Neural progenitor cell (in vitro differentiated cells): Measurements from ENCODE around the gene SCG5. TPM values are rescaled to one million over a fixed set of nuclear protein-coding genes. Genes with fewer than 3 reads are reported as not detected.
"Not testable (repeated sequence)": the region's sequence is repeated elsewhere in the genome, so short reads cannot be mapped to it uniquely, and the experiment has no call there.

Experiments
- DNase-seq: peaks from one replicate; pipeline ENCODE4 v3.0.0-alpha.2; 2016; ENCODE audit warnings: low spot score
- H2AFZ ChIP-seq: fragments of 200-600 bp; sonication (generic); replicated peaks from 2 replicates; pipeline ENCODE4 v1.6.1; 2016; ENCODE audit warnings: antibody characterized with exemption
- H3F3A ChIP-seq: fragments of 200-600 bp; sonication (generic); 2 replicates; pipeline ENCODE4 v1.6.1; 2016; ENCODE audit warnings: antibody characterized with exemption, low read depth
- H3K27ac ChIP-seq: fragments of 200-600 bp; sonication (generic); 2 replicates; pipeline ENCODE4 v1.5.1; 2016; ENCODE audit warnings: mild to moderate bottlenecking
- H3K27me3 ChIP-seq: fragments of 200-600 bp; sonication (generic); 2 replicates; pipeline ENCODE4 v1.6.1; 2016; ENCODE audit warnings: mild to moderate bottlenecking, moderate library complexity
- H3K36me3 ChIP-seq: fragments of 200-600 bp; sonication (generic); 2 replicates; pipeline ENCODE4 v1.5.1; 2016
- H3K4me1 ChIP-seq: fragments of 200-600 bp; sonication (generic); 2 replicates; pipeline ENCODE4 v1.6.1; 2016; ENCODE audit warnings: mixed run types
- H3K4me2 ChIP-seq: fragments of 200-600 bp; sonication (generic); 2 replicates; pipeline ENCODE4 v1.6.1; 2016
- H3K4me3 ChIP-seq: fragments of 200-600 bp; sonication (generic); 2 replicates; pipeline ENCODE4 v1.5.1; 2016
- H3K79me2 ChIP-seq: fragments of 200-600 bp; sonication (generic); 2 replicates; pipeline ENCODE4 v1.6.1; 2016; ENCODE audit warnings: low read depth
- H3K9ac ChIP-seq: fragments of 200-600 bp; sonication (generic); 2 replicates; pipeline ENCODE4 v1.6.1; 2016
- H3K9me3 ChIP-seq: fragments of 200-600 bp; sonication (generic); 2 replicates; pipeline ENCODE4 v1.5.1; 2016; ENCODE audit warnings: low read depth
- H4K20me1 ChIP-seq: fragments of 200-600 bp; sonication (generic); 2 replicates; pipeline ENCODE4 v1.6.1; 2016; ENCODE audit warnings: low read depth
- H3K27ac Mint-ChIP-seq: 3 replicates; pipeline ENCODE4 v1.8.0; 2021; ENCODE audit warnings: mixed read lengths
- H3K27me3 Mint-ChIP-seq: 2 replicates; pipeline ENCODE4 v1.8.0; 2022; ENCODE audit warnings: low read depth, mild to moderate bottlenecking, inconsistent platforms, moderate library complexity, mixed read lengths; ENCODE audit not compliant: insufficient read depth
- H3K36me3 Mint-ChIP-seq: 3 replicates; pipeline ENCODE4 v1.8.0; 2021; ENCODE audit warnings: mixed read lengths
- H3K4me1 Mint-ChIP-seq: 3 replicates; pipeline ENCODE4 v1.8.0; 2021; ENCODE audit warnings: mixed read lengths
- H3K4me3 Mint-ChIP-seq: 3 replicates; pipeline ENCODE4 v1.8.0; 2021; ENCODE audit warnings: mild to moderate bottlenecking, moderate library complexity, mixed read lengths
- H3K9me3 Mint-ChIP-seq: 3 replicates; pipeline ENCODE4 v1.8.0; 2020; ENCODE audit warnings: mixed read lengths
- CTCF ChIP-seq: fragments of 200-600 bp; sonication (generic); IDR thresholded peaks from 2 replicates; pipeline ENCODE4 v1.5.1; 2017; ENCODE audit warnings: antibody characterized with exemption, mild to moderate bottlenecking
- EZH2 ChIP-seq: fragments of 200-600 bp; sonication (generic); IDR thresholded peaks from 2 replicates; pipeline ENCODE4 v1.6.1; 2017; ENCODE audit warnings: antibody characterized with exemption, mild to moderate bottlenecking, moderate library complexity
- EZH2phosphoT487 ChIP-seq: fragments of 200-600 bp; sonication (generic); IDR thresholded peaks from 2 replicates; pipeline ENCODE4 v1.6.1; 2017; ENCODE audit warnings: antibody characterized with exemption
- total RNA-seq: library from RNA; depleted of rRNA; stranded (reverse); fragments of >200 nt; gene quantifications from 2 replicates; pipeline ENCODE4 v1.2.3, GENCODE V29; 2015; ENCODE audit warnings: low replicate concordance

SCG5 gene
- total RNA-seq, 1 donor from 2014 or later, result 101 TPM

- not testable (repeated sequence) for H3K27ac ChIP-seq
- peak; percentile 26 for DNase-seq
Observed at GRCh38 chr15:32615871-32616426, 25.6 kb upstream of the SCG5 start.

GRCh38 chr15:32636410-32636809 lies 5.1 kb upstream of the SCG5 start:
- H3K4me1 ChIP-seq, result no peaks in the 10 kb centered on the region

More at GRCh38 chr15:32615871-32616426, 25.6 kb upstream of the SCG5 start:
- not testable (repeated sequence) for H3K27me3 Mint-ChIP-seq, H3K9me3 ChIP-seq, H3K4me1 ChIP-seq, H3K36me3 ChIP-seq, H3K36me3 Mint-ChIP-seq, H3K27me3 ChIP-seq, H3K9me3 Mint-ChIP-seq, H4K20me1 ChIP-seq, H3F3A ChIP-seq
- H3K4me1 Mint-ChIP-seq, result peaks cover 14% of the 10 kb centered on the region
- Histone ChIP-seq H3K4me2 (peak overlapping the region; percentile 97), H2AFZ (peak overlapping the region; percentile 69), H3K79me2 (peaks cover 56% of the 10 kb centered on the region), H3K9ac (peak overlapping the region; percentile 69), H3K4me3 (peak overlapping the region; percentile 98)
- peak overlapping the region; percentile 94 for H3K4me3 Mint-ChIP-seq
- peak overlapping the region; percentile 86 for H3K27ac Mint-ChIP-seq

GRCh38 chr15:32636908-32637567 lies 4.5 kb upstream of the SCG5 start:
- H3K4me3 ChIP-seq, result no peak overlapping the region
- H3K36me3 ChIP-seq, result peaks cover 51% of the 10 kb centered on the region
- H3K27me3 ChIP-seq, result no peaks in the 10 kb centered on the region
- H3K9me3 Mint-ChIP-seq, result no peaks in the 10 kb centered on the region
- H4K20me1 ChIP-seq, result no peaks in the 10 kb centered on the region
- no peaks in the 10 kb centered on the region for H3K9me3 ChIP-seq
- peaks cover 7% of the 10 kb centered on the region for H3K4me1 Mint-ChIP-seq
- H2AFZ ChIP-seq, result no peak overlapping the region
- no peak overlapping the region for H3K27ac Mint-ChIP-seq
- peaks cover 39% of the 10 kb centered on the region for H3F3A ChIP-seq
- H3K4me1 ChIP-seq, result no peaks in the 10 kb centered on the region
- TF ChIP-seq CTCF (no peak), EZH2 (no peak), EZH2phosphoT487 (no peak)
- H3K4me2 ChIP-seq, result no peak overlapping the region
- no peaks in the 10 kb centered on the region for H3K27me3 Mint-ChIP-seq
- no peak for DNase-seq
- no peak overlapping the region for H3K4me3 Mint-ChIP-seq
- peaks cover 4% of the 10 kb centered on the region for H3K79me2 ChIP-seq
- H3K27ac ChIP-seq, result no peak overlapping the region
- no peak overlapping the region for H3K9ac ChIP-seq
- H3K36me3 Mint-ChIP-seq, result peaks cover 32% of the 10 kb centered on the region

More at GRCh38 chr15:32636410-32636809, 5.1 kb upstream of the SCG5 start:
- DNase-seq, result no peak
- Mint-ChIP-seq H3K27ac (no peak overlapping the region), H3K4me1 (peaks cover 3% of the 10 kb centered on the region), H3K9me3 (no peaks in the 10 kb centered on the region), H3K27me3 (no peaks in the 10 kb centered on the region), H3K36me3 (peaks cover 32% of the 10 kb centered on the region), H3K4me3 (no peak overlapping the region)
- Histone ChIP-seq H3K9ac (no peak overlapping the region), H3K27ac (no peak overlapping the region), H3K4me3 (no peak overlapping the region), H2AFZ (no peak overlapping the region), H3K79me2 (peaks cover 4% of the 10 kb centered on the region), H3K36me3 (peaks cover 51% of the 10 kb centered on the region), H4K20me1 (no peaks in the 10 kb centered on the region), H3K4me2 (no peak overlapping the region), H3K9me3 (no peaks in the 10 kb centered on the region), H3K27me3 (no peaks in the 10 kb centered on the region), H3F3A (peaks cover 33% of the 10 kb centered on the region)
- TF ChIP-seq CTCF (no peak), EZH2phosphoT487 (no peak), EZH2 (no peak)

GRCh38 chr15:32637704-32638103 lies 3.8 kb upstream of the SCG5 start:
- Mint-ChIP-seq H3K27me3 (no peaks in the 10 kb centered on the region), H3K4me1 (peaks cover 9% of the 10 kb centered on the region), H3K27ac (no peak overlapping the region), H3K36me3 (peaks cover 32% of the 10 kb centered on the region), H3K4me3 (no peak overlapping the region), H3K9me3 (no peaks in the 10 kb centered on the region)
- Histone ChIP-seq H3K4me2 (no peak overlapping the region), H3K79me2 (peaks cover 4% of the 10 kb centered on the region), H2AFZ (no peak overlapping the region), H3K27ac (no peak overlapping the region), H3F3A (peaks cover 44% of the 10 kb centered on the region), H3K4me3 (no peak overlapping the region), H3K9ac (no peak overlapping the region), H3K27me3 (no peaks in the 10 kb centered on the region), H3K9me3 (no peaks in the 10 kb centered on the region), H4K20me1 (no peaks in the 10 kb centered on the region), H3K4me1 (peaks cover 1% of the 10 kb centered on the region), H3K36me3 (peaks cover 49% of the 10 kb centered on the region)
- no peak for TF ChIP-seq CTCF
- TF ChIP-seq EZH2phosphoT487, result no peak
- no peak for TF ChIP-seq EZH2
- DNase-seq, result no peak
